Endometrial microvascular endothelial cells (primary cell): Measurements from ENCODE around the gene FLT1. TPM values are rescaled to one million over a fixed set of nuclear protein-coding genes. Genes with fewer than 3 reads are reported as not detected.

Experiments used
- in situ Hi-C: cut with HindIII; loops from 2 replicates; pipeline ENCODE4 v1.10.0; 2017; ENCODE audit warnings: low sequenced_read_pairs, low pct_unique_long_range_greater_than_20kb; ENCODE audit errors: inconsistent ontology term
- total RNA-seq: library from RNA; depleted of rRNA; stranded (reverse); fragments of >200 nt; gene quantifications from one replicate; pipeline ENCODE4 v1.2.3, GENCODE V29; 2015; ENCODE audit errors: inconsistent ontology term

The FLT1 gene
- total RNA-seq, 1 donor from 2014 or later, result 27.7 TPM

DNA sequence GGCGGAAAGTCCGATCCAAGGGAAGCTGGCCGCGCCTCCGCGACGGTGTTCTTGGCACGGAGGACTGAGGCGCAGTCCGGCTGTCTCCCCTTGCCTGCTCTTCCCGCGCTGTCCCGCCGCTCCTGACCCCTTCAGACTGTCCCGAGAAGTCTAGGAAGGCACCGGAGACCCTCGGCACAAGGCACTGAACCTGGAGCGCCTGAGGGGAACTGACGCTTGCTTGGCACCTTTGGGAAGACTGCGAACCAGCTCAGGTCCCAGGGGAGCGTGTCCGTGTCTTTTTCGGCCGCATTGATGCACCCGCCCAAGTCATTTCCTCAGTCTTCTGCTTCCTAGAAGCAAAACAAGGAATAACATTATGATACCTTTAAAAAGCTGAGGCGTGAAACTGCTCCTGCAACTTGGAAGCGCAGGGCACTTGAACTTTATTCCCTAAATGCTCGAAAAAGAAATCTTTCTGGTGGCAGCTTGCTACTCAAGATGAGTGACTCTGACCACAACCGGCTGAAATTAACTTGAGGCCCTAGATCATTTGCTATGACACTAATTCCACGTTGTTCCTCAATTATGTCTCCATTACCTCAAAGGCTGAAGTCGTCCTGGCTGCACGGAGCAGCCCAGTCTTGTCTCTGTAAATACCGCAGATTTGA, 735 bp upstream of the FLT1 start:
- in situ Hi-C loops, result no loop called here

DNA sequence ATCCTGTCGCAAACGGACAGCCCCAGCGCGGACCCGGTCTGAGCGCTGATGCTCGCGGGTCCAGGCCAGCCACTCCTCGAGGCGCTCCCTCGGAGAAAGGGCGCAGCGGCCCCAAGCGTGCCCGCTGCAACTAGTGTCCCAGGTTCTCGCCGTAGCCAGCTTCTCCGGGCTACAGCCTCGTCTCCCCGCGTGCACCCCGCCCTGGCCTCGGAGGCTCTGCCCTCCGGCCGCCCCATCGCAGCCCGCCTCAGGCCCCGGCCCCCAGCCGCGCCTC, 487 bp downstream of the FLT1 start:
- in situ Hi-C loops, result loop anchor here (5.0 kb wide), 1 partner anchor 42 kb away; no protein-coding TSS in a partner anchor

DNA sequence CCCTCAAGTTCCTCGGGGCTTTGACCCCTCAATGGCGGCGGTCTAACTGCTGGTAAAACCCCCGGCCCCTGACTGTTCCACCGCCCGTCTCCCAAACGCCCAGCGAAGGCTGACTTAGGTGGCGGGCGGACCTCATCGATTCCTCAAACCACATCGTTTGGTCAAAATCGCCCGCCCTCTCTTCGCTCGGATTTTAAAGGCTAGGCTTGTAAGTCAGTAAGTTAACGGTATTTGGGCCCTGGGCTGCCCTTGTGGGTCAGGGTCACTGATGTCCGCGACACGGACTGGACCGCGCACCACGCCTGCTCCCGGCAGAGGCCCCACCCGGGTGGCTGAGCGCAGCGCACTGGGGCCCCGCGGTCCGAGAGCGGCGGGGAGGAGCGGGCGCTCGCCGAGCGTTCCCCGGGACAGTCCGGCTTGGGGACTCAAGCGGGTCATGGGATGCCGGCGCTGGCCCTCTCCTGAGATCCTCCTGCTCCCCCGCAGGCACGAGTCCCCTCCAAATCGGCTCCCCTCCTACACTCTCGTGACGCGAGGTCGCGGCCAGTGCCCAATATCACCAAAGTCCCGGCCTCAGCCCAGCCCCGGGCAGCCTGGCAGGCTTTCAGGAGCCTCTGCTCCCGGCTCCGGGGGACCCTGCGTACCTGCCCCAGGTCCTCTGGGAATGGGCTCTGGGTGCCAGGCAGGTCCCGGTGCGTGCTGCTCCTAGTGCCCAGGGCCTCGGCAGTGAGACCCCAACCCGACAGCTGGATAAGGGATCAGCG, 1.0 kb downstream of the FLT1 start:
- in situ Hi-C loops, result loop anchor here (5.0 kb wide), 1 partner anchor 42 kb away; no protein-coding TSS in a partner anchor

DNA sequence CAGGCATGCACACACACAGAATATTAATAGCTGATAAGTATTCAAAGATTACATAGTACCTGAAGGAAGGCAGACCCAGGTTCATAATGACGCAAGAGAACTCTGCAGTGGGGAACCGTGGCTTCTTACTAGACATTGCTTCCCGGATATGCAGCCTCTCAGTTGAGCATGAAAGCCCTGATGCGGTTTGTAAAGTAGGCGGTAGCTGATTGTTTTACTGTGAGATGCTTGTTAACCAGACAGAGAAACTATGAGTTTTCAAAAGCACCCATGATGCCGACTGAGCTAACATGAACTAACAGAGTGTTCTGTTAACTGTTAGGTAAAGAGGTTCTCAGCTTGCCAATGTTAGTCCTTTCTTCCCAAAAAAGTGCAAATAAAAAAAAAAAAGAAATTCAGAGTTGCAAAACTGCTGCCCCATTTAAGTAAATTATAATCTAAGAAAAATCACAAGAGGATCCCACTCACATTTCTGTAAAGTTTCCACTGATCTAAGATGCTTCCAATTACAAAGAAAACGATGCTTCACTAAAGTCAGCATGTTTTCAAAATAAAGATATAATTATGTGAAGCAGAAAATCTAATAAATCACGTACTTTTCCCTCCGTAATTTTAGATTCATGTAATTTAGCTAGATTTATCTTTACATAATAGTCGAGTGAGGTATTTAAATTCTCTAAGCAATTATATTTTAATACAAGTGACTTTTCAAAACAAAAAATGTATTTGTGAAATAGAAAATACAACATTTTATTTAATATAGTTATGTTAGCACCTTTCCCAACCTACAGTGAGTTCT, 2.2 kb downstream of the FLT1 start:
- in situ Hi-C loops, result loop anchor here (5.0 kb wide), 1 partner anchor 40 kb away; no protein-coding TSS in a partner anchor

DNA sequence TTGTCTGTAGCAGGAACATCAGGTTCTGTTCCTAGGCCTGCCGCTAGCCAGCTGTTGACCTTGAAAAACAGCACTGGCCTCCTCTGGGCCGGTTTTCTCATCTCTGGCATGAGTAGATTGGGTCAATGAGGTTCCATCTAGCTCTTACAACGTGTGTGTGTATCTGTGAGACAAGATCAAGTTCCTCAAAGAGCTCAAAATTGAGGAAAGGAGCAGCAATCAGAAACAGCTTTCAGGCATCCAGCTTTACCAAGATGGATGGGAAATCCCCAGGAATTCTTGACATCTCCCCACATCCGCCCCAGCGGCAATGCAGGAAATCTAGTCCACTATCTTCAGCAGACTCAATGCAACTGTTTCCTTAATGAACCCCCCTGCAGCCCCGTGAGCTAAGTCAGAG, 4.9 kb downstream of the FLT1 start:
- in situ Hi-C loops, result loop anchor here (5.0 kb wide), 1 partner anchor 38 kb away; no protein-coding TSS in a partner anchor

DNA sequence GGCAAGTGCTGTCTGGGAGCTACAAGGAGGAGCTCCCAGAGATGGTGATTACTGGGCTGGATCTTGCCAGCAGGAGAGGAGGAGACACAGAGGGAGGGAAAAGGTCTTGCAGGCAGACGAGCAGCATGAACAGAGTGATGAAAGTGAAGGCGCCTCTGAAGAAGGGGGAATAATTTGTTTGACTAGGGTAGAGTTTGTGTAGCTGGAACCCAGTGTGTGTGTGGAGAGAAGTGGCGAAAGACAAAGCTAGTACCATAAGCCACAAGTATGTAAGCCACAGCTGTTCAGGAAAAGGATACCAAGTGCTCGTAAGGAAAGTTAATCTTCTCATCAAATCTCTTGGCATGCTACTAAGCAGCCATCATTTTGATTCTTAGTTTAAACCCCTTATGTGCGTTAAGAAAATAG, 5.4 kb downstream of the FLT1 start:
- in situ Hi-C loops, result no loop called here

DNA sequence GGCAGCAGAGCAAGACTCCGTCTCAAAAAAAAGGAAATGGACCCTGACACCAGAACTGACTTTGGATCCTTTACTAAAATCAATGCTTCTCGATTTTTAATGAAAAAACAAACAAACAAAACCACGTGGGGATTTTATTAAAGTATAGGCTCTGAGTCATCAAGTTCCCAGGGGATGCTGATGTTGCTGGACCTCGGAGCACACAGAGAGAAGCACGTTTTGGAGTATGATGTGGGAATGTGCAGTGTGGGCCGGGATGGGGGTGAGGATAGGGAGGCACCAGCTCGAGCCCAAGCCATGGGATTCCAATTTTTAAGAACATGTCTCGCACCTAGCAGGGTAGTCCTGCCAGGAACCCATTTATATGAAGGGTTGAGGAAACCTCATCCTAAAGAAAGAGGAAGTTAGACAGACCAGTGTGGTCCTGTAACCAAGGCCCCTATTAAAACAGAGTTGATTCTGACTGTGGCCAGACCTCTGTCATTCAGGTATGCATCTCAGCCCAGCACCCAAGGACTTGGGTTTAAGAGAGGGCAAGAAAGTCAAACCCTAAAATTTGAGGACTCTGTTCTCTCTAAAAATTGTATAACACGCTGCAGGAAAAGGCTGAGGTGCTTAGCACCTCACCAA, 6.4 kb downstream of the FLT1 start:
- in situ Hi-C loops, result no loop called here

DNA sequence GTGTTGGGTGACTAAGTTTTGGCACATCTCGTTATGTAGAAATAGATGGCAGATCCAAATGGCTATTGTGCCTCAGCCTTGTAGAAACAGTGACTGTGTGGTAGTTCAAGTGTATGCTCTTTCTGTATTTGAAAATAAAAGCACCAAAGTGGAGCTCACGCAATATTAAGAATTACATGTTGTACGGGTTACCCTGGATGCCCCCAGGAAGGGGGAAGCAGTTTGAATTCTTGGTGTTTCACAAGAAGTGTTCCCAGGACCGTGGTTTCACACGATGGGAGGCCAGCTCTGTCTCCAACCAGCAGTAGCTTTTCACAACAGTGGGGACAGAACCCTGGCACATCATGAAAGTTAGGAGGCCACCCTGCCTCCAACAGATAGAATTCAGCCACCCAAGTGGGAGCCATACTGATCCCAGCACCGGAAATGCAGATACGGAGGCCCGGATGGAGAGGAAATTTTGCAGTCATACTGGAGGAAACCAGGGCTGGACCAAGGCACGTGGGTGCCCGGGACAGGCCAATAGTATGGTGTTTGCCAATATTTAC, 8.9 kb downstream of the FLT1 start:
- in situ Hi-C loops, result no loop called here

DNA sequence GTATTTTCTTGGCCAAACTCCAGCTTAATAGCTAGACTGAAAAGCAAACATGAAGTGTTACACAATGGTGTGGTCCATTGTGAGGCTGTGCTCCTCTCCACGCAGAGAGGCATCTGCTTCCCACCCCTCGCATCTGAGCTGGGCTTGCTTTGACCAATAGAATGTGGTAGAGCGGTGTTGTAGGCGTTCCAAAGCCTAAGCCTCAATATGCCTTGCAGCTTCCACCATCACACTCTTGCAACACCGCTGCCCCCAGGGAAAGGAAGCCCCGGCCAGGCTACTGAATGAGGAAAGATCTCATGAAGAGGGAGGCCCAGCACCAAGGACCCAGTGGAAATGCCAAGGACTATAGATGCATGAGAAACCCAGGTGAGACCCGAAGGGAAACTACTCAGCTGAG, 9.4 kb downstream of the FLT1 start:
- in situ Hi-C loops, result no loop called here

DNA sequence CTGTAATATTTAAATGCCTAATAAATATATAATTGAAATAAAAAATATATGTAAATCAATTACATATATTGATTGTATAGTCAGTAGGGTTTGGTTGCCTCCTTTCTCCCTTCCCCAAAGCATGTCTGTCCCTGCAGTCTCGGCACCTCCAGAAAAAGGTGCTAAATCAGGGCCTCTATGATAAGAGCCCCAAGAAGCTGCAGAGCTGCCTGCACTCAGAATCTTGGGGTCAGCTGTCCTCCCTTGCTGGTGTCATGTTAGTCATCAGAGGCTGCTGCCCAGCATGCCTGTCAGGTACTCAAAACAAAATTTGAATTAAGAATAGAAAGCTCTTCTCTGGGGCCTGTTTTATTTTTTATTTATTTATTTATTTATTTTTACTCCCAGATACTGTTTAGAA, 9.8 kb downstream of the FLT1 start:
- in situ Hi-C loops, result no loop called here

DNA sequence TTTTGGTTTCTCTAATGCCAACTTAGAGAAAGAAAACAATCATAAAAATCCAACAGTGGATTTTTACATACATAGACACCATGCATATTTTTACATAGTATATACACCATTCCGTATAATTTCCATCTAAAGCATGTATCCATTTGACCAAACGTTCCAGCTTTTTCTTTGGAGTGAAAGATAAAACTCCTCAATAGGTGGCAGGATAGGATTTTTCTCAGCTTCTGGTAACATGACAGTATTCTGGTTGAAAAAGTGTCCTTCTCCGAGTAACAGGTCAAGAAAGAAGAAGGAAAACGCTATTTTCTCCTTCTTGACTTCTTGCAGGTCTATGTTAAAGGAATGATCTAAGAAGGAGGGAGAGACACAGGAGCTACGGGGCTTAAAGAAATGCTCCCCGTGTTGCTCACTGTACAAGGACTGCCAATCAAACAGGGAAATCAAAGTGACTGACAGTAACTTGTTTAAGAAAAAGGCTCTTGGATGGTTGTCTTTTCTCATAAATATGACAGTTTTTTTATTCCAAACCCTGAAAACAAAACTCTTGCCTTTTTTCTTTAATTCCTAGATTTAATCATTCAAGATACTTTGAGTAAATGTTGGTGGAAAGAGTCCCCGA, 11.5 kb downstream of the FLT1 start:
- in situ Hi-C loops, result no loop called here

DNA sequence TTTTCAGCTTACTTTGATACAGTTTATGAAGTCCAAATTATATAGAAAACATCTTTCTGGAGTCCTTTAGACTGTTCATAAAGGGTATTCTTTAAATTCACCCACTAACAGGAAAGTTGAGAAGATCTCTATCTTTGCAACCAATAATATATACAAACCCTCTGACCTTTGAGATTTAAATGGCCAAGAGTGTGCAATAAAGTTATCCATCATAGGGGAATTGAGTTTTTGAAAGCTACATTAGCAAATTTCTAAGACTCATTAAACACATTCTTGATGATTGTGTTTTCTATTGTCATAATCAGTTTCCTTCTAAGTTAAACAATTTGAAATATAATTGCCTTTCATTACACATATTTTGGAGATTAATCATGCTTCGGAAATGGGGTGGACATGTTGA, 15.9 kb downstream of the FLT1 start:
- in situ Hi-C loops, result no loop called here

DNA sequence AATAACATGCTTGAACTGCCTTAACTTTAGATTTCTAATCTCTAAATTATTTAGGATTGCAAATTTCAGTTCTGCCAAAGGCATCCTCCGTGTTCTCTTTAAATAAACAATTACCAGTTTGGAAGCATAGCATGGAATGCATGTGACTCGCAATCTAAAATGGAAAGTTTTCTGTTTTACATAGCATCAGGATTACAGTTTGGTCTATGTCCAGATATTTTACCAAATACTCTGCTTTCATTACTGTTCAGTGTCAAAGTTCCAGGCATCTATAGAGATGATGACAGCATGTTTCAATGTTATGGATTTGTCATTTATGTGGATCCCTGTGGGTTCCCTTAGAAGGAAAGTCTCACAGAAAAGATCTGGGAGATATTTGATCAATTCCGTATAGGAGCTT, 16.8 kb downstream of the FLT1 start:
- in situ Hi-C loops, result no loop called here

DNA sequence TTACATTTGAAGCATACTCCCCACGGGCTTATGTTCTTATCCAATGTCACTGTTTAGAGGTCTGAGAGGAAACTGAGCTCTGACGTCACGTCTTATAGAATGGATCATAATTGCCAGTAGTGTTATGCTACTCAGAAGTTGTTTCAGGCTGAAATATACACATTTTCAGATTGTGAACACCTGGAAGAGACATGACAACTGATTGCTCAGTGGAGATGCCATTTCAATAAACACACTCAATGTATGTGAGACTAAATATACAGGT, 17.3 kb downstream of the FLT1 start:
- in situ Hi-C loops, result no loop called here

DNA sequence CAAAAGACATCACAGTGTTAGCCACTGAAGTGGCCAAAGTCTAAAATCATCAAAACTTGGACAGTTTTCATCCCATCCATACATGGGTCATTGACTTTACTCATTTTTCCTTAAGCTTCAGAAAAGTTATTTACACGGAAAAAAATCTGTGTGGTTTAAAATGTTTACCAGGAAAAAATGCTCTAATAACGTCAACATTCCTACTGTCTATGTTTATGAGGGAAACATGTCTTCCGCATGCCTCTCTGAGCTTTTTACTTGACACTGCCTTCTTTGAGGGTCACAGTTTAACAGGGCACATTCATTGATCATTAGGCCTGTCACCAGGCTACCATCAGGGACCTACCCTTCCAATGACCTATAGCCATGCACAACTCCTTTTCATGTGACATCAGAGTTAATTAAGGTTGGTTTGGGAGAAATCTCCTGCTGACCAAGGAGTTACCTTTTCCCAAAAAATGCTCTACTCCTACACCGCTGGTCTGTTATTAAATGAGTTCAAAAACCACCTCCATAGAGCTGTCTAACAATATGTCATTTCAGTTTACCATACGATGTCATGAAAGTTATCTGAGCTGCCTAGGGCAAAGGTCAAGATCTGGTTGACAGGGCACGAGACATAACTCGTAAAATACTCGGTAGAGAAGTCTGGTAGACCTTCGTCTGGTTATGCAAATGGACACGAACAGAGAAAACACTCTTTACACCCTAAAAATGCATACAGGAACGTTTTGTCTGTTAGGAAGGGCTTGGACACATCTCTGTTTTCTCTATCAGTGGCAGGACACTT, 17.8 kb downstream of the FLT1 start:
- in situ Hi-C loops, result no loop called here

DNA sequence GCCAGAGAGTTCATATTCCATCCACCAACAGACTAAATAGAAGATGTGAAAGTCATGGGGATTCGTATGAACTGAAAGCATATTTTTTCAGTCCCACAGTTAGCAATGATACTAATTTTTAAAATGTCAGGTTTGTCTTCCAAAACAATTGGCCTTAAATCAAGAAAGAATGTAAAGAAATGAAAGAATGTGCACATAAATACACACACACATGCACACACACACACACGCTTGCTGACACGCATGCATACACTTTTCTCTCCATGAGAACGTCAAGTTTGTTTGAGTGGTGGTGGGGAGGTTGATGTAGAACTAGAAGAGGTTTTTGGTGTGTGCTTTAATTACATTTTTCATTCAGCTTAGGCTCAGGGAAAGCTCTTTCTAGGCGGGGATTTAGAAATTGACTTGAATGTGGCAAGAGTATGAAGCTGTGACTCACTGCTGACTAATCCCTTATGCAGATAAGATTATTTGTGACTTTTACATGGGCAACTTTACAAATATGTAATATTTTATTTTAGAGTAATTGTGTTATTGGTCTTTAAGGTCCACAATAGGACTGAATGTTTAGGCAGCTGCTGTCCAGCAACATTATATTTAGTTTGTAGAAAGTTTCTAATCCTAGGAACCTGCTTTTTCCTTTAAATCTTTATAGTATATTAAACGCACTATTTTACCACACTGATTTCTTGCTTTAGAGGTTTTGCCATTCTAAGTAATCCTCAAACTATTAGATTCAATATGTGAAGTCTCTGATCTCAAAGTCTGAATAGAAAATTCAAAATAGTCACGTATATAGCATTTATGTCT, 18.8 kb downstream of the FLT1 start:
- in situ Hi-C loops, result no loop called here

DNA sequence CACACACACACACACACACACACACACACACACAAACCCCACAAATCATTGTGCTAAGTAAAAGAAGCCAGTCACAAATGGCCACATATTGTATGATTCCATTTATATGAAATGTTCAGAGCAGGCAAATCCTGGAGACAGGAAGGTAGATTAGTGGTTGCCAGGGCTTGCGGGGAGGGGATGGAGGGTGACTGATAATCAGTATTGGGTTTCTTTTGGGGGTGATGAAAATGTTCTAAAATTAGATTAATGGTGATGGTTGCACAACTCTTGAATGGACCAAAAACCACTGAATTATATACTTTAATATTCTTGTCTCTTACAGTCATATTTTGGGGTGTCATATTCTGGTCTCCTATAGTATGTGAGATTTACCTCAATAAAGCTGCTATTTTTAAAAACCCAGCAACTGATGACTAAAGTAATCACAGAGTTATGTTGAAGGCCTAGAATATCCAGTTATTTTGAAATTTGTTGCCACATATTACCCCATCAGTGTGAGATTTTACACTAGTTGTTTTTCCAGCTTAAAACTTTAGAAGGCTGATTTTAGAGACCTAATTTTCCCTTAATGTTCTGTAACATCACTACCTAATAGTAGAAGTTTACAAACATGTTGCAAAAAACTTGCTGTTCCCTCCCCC, 20.3 kb downstream of the FLT1 start:
- in situ Hi-C loops, result no loop called here
